GM19238 (cell line): ENCODE results near the gene CCSER2.
"Not testable (repeated sequence)": the region's sequence is repeated elsewhere in the genome, so short reads cannot be mapped to it uniquely, and the experiment has no call there.

Experiments
- DNase-seq: peaks from one replicate; pipeline ENCODE4 v3.0.0; 2011; ENCODE audit warnings: low spot score; ENCODE audit not compliant: insufficient read length

Gene CCSER2

DNA sequence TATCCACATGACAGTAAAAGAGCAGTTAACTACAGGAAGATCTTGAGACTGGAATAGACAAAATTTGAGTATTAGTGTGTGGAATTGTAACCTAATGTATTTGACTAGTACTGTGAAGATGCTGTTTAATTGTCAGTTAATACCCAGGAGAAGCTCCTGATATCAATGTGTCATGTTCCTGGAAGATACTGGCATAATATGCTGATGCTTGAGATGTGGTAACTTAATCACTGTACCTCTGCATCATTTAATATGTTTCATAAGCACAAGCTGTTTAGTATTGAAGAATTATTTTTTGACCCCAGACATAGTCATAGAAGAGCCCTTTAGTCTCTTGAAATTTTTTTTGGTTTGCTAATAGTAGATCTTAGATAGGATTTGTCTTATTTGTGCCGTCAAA lies 15.4 kb downstream of the CCSER2 start:
- no peak for DNase-seq

- no peak for DNase-seq
These were observed 16.1 kb downstream of the CCSER2 start for GRCh38 chr10:84344526-84344925.

- DNase-seq = not testable (repeated sequence)
These were observed 19.2 kb downstream of the CCSER2 start for GRCh38 chr10:84347575-84348002.

DNA sequence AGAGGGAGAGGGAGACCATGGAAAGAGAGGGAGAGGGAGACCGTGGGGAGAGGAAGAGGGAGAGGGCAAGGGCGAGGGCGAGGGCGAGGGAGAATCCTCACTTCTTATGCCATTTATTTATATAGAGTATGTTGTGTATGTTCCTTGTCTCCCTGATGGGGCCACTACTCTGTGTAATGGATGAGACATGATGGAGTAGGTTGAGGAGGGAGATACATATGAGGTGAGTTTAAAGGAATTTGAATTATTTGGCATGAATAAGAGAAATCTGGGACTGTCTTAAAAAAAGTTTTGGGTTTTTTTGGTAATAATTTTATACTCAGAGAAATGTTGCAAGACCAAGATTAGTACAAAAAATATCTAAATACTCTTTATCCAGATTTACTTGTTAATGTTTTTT lies 20.1 kb downstream of the CCSER2 start:
- no peak for DNase-seq

DNA sequence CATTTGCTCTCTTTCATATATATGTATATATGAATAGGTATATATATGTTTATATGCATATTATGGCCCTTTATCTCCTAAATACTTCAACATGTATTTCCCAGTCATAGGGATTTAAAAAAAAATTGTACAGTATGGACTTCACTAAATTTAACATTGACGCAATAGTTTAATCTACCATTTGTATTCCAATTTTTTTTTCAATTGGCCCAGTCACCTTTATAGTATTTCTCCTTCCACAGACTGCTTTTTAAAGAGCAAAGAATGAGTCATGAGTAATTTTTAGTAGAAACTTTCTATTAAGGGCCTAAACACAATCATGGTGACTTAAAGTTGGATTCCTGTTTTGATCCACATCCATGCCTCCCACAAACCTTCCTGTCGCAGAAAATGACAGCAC lies 20.5 kb downstream of the CCSER2 start:
- no peak for DNase-seq

GRCh38 chr10:84352251-84352842 lies 24.0 kb downstream of the CCSER2 start:
- peak; percentile 48 for DNase-seq

DNA sequence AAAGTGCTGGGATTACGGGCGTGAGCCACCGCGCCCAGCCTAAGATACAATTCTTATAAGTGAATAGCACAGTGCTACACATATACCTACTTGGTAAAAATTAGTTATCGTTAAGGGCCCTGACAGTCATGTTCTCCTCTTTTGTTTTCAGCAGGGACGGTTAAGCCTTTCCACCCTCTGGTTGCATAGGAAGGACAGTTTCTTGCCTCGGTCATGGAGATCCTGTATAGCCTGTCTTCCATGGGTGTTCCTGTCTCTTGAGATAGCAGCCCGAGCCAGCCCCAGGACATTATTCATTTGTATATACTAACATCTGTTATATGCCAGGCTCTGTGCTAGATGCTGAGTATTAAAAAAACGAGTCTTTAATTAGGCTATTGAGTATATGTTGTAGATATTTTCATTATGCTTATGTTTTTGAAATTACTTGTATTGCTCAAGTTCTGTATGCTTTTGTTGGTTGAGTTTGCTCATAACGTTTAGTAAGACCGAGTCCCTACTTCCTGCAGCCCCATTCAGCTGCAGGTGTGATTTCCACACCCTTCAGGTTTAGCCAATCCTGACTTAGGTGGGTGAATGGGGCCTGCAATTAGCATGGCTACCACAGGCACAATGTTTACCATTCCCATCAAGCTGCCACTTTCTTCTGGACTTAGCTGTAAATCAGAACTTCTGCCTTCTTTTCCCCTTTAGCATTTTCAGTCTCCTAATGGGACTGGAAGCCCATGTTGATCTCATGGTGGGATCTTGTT lies 24.8 kb downstream of the CCSER2 start:
- DNase-seq = no peak

- DNase-seq = no peak
These were observed 26.2 kb downstream of the CCSER2 start for GRCh38 chr10:84354623-84355022.

DNA sequence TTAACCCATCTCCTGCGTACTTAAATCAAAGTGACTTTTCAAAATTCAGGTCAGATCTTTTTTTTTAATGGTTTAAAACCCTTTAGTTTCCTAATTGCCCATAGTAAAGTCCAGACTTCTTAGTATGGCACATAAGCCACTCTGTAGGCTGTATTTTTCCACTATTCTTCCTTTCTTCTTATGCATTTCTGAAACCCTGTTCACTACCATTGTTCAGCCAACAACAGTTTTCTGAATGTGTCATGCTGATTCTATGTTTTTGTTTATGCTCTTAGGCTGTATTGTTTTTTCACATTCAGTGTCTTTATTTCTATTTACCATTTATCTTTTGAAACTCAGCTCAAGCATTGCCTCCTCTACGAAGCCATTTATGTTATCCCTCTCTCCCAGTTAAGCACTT lies 26.7 kb downstream of the CCSER2 start:
- DNase-seq = no peak

- no peak for DNase-seq
These were observed 28.5 kb downstream of the CCSER2 start for GRCh38 chr10:84356928-84357327.

GRCh38 chr10:84358743-84359142 lies 30.4 kb downstream of the CCSER2 start:
- DNase-seq = no peak

DNA sequence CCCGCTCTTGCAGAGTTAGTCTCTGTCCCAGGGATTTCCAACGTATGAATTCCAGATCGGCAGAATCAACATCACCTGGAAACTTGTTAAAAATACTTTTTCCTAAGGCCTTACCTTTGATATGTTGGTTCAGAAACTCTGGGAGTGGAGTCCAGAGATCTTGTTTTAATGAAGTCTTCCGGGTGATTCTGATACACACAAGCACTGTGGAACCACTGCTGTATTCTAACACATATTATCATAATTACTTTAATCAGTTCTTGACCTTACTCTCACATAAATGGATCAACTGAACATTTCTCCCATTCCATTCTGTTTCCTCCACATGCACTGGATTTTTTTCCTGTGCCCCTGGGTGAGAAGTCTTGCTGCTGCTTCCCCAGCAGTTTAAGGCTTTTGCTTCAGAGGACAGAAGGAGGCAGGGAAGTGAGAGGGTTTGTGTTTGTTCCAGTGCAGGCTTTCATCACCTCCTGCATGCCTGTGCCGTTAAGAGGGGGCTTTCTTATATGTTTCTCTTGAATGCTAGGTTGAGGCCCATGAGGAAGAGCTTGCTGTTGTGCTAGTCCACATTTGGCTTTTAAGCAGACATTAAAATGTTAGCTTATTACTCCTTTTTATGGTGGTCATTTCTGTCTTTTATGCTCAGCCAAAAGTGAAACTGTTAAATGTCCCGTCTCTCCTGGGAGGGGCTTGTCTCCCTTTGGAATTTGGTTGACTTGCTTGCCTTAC lies 32.4 kb downstream of the CCSER2 start:
- no peak for DNase-seq

- DNase-seq = no peak
These were observed 37.0 kb downstream of the CCSER2 start for GRCh38 chr10:84365335-84365881.

GRCh38 chr10:84366041-84366440 lies 37.7 kb downstream of the CCSER2 start:
- no peak for DNase-seq

DNA sequence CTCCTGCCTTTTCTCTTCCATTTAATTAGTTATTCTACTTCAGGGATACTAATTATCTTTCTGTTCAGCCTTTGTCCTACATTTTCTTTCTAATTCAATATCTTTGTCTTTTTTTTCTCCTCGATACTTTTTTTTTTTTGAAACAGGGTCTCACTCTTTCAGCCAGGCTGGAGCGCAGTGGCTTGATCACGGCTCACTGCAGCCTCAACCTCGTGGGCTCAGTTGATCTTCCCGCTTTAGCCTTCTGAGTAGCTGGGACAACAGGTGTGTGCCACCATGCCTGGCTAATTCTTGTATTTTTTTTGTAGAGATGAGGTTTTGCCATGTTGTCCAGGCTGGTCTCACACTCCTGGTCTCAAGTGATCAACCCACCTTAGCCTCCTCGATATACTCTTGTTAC lies 38.9 kb downstream of the CCSER2 start:
- no peak for DNase-seq

DNA sequence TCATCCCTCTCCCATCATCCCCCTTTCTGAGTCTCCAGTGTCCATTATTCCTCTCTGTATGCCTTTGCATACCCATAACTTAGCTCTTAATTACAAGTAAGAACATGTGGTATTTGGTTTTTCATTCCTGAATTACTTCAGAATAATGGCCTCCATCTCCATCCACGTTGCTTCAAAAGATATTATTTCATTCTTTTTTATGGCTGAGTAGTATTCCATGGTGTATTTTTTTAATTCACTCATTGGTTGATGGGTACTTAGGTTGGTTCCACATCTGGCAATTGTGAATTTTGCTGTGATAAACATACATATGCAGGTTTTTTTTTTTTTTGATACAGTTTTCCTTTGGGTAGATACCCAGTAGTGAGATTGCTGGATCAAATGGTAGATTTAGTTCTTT lies 40.4 kb downstream of the CCSER2 start:
- no peak for DNase-seq

DNA sequence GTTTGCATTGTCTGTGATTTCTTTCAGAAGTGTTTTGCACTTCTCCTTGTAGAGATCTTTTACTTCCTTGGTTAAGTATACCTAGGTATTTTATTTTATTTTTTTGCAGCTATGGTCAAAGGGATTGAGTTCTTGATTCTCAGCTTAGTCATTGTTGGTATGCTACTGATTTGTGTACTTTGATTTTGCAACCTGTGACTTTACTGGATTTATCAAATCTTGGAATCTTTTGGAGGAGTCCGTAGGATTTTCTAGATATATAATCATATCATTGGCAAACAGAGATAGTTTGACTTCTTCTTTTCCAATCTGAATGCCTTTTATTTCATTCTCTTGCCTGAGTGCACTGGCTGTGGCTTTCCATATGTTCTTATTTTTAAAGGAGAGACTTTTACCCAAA lies 41.9 kb downstream of the CCSER2 start:
- DNase-seq = no peak

- no peak for DNase-seq
These were observed 43.6 kb downstream of the CCSER2 start for GRCh38 chr10:84371944-84372343.

DNA sequence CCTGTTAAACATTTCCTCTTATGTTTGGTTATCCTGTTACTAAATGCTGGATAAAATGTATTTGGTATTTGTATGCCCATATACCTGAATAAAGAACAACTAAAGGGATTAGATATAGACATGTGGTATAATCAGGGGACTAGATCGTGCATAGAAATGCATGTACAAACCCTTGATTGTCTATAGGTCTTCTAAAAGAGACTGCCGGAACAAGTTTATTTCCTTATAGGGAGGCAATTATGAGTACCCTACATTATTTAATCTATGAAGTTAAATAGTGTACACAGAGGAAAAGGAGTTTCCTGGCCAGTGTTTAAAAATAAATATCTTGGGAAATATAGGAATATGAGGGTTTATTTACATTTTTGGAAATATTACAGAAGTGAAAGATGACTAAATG lies 44.6 kb downstream of the CCSER2 start:
- DNase-seq = no peak

DNA sequence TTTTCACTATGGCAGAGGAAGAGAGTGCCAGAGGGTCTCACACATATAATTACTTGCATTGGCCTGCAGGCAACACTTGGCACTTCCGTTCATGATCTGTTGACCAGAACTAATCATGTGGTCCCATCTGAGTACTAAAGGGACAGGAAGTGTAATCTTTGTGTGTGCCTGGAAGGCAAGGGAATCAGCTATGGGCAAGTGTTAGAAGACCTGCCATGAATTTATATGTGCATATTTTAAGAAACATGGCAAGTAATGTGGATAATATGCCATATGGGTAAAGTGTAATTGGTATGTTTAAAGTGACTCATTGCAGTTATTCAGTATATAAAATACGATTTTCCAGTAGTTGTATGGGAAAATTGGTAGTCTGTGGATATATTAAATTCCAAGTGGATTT lies 46.1 kb downstream of the CCSER2 start:
- no peak for DNase-seq

- DNase-seq = no peak
These were observed 46.6 kb downstream of the CCSER2 start for GRCh38 chr10:84375011-84375410.

- DNase-seq = no peak
These were observed 47.5 kb downstream of the CCSER2 start for GRCh38 chr10:84375881-84376280.
